Hepatic stellate cell (primary cell): ENCODE results near the gene VPS29.
"Not testable (repeated sequence)": the region's sequence is repeated elsewhere in the genome, so short reads cannot be mapped to it uniquely, and the experiment has no call there.

Source experiments
- DNase-seq: peaks from one replicate; pipeline ENCODE4 v3.0.0; 2011; ENCODE audit warnings: low spot score

VPS29 gene

DNA sequence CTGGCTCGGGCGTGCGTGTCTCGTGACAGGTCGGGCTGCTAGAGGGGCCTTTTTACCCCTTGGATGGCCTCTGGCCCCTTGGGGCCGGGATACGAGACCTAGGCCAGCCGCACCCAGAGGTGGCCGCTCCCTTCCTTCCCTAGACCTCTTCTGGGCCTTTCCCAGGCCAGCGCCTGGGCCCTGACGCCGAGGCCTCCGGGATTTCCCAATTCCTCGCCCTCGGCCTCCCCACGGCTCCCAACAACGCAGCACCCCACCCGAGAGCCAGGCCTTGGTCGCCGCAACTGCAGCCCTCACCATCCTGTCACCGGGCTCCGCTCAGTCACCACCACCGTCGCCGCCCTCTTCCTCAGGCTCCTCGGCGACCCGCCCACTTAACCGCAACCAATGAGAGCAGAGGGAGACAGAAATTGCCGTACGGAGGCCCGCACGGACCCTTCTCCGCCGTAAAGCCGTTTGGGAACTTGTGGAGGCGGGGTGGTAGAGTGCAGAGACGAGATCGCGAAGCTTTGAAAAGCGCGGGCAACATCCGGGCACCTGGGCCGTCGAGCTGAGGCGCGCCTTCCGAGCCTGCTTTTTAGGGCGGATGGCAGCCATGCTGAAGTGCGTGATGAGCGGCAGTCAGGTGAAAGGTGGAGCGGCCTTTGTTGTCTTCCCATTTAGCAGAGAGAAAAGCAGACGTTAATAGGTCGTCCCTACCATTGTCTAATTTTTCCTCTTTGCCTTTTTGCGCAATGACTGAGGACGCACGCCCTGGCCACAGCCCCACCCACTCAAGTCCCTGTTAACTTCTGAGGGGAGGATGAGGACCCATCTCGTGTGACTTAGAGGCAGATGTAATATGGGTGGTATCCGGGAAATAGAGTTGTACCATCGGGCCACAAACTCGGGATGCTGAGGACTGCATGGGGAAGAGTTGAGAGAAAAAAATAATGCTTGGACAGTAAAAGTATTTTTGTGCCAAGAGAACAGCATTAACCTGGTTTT lies at the start of gene VPS29, which contains the start of gene RAD9B:
Gene VPS29 (minus strand): TSS at position 360 of the 987 bp plus-strand sequence. CDS start 60 bp downstream, at position 300.
Gene RAD9B (plus strand): TSS at position 580 of the 987 bp plus-strand sequence. CDS start 7 bp downstream, at position 587.
- DNase-seq, result peak; percentile 95

DNA sequence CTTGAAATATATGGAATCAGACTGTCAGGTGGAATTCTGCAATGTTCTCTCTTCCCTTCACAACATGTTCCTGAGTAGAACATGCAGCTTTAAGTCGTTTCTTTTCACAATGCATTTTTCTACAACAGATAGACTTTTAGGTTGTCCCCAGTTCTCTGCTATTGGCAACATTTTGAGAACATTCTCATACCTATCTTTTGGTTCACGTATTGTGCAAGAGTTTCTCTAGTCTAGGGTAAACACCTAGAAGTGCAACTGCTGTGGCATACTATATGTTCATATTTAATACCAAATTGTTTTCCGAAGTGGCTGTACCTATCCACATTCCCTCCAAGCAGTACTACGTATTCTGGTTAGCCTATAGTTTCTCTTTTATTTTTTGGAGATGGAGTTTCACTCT lies 49.1 kb upstream of the VPS29 start:
- no peak for DNase-seq

DNA sequence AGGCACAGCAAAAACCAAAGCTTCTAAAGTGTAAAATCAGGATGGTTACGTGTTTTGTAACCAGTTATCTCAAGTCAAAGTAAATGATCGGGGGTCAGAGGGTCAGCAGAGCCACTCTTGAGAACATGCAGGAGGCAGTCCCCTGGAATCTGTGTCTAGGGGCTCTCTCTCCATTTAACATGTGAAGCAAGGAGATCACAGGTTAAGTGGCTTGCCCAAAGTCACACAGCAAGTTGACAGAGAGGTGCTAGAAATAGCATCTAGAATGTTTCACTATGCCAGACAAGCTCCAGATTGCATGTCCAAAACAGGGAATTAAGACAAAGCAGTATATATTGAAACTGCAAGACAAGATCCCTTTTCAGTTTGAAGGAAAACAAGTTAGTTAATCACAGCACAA lies 47.8 kb upstream of the VPS29 start:
- DNase-seq, result no peak

DNA sequence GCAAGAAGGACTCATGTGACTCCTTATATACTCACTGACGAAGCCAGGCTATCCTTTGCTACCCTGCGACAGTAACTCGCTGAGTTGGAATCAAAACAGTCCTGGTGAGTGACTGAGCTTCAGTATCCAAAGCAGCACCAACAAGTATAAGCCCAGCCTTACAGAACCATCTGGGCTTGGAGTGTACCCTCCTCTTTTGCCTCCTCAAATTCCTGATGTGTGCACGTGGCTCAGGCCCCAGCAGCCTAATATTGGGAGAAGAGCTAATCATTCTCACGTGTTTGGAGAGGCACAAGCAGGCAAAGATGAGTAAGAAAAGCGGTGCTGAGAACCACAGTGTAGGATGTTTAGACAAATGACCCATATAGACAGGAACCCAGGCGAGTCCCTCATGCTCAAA lies 46.8 kb upstream of the VPS29 start:
- no peak for DNase-seq

DNA sequence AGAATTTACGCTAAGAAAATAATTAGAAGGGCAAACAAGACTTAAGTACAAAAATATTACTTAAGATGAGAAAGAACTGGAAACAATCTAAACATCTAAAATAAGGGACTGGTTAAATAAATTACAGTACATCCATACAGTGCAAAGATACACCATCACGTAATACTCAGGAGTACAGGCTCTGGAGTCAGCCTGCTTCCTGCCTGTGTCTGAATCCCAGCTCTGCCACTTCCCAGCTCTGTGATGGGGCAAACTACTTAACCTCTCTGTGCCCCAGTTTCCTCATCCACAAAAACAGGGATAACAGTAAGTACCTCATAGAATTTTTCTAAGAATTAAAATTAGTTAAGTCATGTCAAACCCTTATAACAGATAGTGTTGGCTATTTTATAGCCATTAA lies 45.2 kb upstream of the VPS29 start:
- DNase-seq, result no peak

DNA sequence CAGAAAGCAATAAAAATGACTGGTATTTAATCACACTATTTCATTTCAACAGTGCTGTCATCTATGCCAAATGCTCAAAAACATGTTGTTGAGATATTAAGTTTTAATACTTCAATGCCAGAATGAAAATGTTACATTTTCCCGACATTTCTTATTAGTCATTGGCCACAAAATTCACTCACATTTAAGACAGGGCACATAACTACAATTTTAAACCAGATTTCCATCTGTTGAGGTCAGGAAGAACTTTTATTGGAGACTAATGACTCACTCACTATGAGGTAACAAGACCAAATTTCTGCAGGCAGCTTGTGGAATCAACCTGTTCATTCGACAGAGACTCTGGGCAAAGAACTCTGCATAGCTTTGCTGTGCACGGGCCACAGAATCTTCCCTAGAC lies 44.4 kb upstream of the VPS29 start:
- peak; percentile 60 for DNase-seq

DNA sequence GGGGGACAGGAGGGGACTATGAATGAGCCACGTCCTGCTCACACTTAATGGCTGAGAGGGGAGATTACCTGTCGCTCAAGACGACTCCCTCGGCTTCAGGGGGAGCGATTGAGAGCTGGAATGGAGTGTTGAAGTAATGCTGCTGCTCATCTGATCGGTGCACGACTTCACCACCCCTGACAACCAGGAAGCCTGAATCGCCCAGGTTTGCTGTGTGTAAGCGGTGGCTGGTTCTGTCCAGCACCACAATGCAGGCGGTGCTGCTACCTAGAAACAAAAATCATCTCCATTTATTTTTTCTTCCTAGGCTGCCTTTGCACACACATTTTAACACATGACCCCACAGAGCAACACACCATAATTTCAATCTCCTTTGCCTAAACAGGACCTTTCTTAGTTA lies 43.9 kb upstream of the VPS29 start:
- DNase-seq, result no peak

DNA sequence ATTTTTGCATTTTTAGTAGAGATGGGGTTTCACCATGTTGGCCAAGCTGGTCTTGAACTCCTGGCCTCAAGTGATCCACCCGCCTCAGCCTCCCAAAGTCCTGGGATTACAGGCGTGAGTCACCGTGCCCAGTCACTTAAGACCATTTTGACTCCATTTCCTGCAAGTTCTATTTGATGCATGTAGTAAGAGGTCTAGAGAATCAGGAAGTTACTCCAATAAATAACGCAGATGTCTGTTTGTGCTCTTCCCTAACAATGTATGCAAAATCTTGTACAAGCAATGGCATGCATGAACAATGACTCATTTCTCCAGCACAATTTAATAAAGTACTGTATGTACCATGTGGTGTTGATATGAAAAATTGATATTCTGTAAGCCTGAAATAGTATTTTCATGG lies 43.3 kb upstream of the VPS29 start:
- not testable (repeated sequence) for DNase-seq

DNA sequence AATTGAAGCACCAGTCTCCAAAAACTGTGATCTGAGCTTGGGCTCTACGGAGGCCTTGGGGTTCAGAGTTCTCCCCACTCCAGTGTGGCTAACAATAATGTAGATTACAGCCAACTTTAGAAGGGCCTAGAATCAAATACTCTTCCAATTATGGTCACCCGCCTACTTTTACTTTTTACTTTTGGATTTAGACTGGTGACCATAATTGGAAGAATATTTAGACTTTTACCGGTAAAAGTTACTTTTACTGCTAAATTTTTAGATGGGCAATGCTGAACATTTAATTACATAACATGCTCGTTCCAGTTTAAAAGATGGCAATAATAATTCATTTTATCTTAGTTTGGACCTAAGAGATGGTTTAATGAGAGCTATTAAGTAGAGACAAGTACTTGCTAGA lies 42.1 kb upstream of the VPS29 start:
- DNase-seq, result no peak

DNA sequence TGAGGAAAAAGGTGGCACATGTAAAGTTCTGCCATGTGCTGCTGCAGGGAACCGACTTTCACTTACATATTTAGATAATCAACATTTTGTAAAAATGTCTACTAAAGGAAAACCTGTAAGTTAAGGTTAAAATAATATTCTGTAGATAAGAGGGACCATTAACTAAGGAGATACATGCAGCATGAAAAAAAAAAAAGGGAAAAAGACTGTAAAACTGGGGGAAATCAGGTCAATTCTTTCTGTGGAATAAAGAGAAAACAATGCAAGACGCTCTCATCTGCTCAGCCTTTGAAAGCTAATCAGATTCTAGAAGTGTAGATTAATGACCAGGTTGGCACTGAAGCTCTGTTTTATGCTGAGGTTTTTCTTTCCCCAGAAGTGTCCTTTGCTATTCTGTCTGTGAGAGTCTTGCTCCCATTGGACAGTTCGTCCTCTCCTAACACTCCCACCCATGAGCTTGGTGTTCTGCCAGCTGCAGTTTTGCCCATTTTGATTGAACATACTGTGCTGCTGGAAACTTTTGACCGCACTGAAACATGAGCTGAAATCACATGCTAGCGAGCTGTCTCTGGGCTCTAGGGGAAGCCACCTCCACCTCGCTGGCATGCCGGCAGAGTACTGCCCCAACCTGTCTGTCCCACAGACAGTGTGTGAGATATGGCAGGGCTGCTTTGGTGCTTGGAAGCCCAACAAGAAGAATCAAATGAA lies 41.5 kb upstream of the VPS29 start:
- no peak for DNase-seq

DNA sequence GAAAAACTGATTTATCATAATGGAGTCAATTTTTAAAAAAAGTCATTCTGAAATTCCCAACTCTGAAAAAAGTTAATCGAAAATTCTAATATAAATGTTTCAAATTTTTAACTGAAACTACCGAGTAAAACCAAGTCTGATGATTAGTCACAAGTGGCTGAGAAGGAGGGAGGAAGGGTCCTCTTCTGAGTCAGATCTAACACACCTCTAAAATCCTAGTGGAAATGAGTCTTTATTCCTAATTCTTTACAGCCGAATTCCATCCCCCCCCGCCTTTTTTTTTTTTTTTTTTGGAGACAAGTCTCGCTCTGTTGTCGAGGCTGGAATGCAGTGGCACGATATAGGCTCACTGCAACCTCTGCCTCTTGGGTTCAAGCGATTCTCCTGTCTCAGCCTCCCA lies 38.1 kb upstream of the VPS29 start:
- no peak for DNase-seq

DNA sequence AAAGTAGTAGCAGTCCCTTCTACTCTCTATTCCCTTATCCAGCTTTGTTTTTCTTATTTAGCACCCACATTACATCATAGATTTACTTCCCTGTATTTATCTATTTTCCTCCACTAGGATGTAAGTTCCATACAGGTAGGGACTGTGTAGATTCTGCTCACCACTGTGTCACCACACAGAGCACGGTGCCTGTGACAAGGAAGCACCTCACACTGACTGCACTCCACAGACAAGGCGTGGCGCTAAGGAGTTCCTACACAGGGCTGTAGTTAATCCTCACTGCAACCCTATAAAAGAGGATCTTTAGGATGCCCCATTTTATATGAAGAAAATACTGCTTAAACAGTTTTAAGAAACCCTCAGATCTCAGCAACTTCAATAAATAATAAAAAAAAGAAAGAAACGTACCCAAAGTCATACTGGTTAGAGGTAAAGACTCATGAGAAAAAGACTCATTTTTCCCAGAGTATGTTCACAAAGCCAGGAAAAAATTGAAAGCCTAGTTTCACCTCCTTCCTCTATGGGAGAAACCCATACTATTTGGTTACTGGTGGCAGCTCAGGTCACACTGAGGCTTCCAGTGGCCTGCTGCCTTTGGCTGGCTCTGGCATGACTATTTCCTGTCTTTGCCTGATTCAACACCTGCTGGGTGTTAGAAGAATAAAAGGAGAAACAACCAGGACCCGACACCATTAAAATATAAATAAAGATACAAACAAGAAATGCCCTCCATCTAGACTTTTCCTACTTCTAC lies 37.1 kb upstream of the VPS29 start:
- DNase-seq, result no peak

DNA sequence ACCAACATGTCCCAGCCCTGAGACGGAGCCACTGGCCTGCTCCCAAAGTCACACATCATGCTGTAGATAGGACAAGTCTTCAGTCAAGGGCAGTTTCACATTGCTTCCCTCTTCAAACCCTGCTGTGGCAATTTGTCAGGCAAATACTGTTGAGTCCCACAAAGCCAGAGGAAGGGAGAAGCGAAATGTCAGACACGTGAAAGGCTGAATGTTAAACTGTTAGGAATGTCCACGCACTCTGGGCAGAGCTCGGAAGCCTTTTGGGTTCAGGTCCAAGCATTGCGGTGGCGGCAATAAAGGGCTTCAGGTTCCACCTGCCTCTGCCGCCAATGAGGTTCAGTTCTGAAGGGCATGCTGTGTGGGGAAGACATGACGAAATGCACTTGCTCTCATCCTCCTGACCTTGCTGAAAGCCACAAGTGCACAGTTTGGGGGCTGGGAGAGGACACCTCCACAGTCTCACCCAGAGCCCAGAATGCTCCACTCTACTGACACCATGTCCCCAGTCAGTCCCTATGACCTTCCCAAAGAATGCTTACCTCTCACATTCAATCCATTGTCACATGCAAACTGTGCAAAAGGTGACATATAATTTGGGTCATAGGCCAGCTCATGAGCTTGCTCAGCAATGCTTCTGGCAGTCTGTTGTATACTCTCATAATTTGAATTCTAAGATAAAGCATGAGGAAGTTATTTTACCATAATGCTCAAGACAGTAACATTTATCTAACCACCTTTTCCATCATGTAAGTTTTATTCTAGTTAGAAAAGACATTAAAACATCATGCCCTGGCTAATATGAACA lies 35.9 kb upstream of the VPS29 start:
- DNase-seq, result no peak

DNA sequence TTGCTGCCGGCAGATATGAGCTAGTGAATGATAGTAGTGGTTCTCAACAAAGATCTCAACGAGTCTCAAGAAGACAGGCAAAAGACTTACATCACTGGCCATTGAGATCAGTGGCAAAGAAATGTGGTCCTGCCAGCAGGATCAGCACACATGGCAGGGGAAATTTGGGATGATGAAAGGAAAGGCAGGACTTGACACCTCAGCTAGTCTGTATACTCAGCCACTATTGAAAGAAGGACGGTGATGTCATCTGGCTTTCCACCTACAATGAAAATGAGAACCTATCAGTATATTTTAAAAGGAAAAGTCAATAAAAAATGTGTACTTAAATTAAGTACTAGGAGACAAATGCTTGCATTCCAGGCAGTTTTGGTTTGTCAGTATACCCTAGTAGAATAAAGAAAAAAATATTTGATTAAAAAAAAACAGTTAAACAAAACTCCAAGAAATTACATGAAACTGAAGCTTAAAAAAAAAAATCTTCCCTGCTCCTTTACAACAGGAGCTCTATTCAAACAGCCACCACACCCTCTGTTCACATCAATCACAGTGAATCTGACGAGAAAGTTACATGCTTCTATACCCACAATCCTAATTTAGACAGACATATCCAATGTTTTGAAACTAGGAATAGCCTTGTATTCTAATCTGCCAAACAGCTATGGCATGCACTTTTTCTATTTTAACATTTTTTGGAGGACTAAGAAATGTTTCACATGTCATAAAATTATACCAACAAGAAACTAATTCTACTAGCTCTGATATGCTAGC lies 35.1 kb upstream of the VPS29 start:
- DNase-seq, result no peak

DNA sequence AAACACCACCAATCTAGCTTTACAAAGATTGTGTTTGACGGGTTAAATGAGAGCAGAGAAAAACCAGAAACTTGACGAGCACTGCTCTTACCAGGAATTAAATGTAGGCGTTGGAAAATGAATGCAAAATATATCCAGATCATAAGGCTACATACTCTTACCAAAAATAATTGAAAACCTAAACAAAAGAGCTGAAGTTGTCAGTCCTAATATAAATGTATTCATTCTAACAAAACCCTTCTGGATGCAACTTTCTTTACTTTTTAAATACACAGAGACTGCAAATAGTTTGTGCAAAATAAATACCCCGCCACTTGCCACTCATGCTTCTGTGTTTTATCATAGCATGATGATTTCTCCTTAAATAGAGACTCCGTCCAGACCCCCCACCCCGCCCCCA lies 32.9 kb upstream of the VPS29 start:
- DNase-seq, result no peak

DNA sequence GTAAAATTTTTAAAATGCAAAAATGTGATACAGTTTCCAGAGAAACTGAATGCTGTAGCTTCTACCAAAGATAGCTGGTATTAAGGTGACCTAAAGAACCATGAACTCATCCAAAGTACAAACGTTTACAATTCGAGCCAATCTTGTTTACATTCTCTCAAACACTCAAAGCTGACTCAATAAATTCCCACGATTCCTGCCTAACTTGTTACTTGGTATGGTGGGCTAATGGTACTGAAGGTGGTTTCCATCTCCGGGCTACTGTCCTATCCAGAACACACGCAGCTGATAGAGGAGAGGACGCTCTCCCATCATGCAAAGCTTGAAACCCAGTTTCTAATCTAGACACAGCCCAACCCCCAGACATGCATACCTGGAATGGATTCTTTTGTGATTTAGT lies 31.7 kb upstream of the VPS29 start:
- DNase-seq, result no peak

DNA sequence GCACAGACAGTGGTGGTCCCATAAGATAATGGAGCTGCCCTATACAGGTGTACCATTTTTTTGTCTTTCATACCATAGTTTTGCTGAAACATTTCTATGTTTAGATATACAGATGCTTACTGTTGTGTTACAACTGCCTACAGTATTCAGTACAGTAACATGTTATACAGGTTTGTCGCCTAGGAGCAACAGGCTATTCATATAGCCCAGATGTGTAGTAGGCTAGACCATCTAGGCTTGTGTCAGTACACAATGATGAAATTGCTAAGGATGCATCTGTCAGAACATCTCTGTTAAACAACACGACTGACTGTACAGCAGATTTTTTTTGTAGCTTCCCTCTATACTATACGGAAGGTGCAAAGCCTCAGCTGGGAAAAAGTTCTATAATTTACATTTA lies 30.7 kb upstream of the VPS29 start:
- no peak for DNase-seq

DNA sequence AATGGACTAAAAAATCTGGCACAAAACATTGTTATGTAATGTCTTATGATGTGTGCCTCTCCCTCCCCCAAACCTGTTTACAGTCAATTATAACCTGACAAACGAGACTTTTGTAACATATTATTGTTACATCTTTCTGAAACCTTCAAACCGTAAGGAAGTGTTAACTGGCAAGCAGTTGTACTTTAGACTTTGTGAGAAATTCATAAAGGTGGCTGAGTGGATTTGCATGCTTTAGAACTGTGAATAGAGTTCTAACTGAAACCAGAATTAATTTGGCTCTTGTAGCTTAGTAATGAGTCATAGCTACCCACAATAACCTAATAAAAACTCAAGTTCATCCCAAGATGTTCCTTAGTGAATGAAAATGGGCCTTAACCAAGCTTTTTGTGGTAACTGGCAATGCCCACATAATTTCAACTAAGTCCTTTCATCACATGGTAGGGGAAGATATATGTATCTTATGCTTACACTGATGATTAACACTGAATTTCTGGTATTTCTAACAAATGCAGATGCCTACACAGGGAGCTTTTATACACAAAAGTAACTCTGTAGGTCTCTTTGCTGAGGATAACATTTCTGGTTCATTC lies 29.9 kb upstream of the VPS29 start:
- no peak for DNase-seq

DNA sequence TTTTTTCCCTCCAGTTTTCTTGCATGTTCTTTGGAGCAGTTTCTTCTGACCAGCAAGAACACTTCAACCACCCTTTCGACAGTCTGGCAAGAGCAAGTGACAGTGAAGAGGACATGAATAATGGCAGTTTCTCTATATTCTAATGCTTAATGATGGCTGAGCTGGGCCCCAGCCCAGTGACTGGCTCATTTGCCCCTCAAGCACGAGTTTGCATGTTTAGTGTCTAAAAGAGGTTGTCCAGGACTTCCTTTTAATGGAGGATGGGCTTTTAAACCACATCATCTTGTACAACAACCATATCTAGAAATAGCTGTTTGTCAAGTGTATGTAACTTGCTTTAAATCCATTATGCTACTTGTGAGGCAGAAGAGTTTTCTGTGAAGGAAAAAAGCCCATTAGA lies 28.6 kb upstream of the VPS29 start:
- DNase-seq, result no peak

DNA sequence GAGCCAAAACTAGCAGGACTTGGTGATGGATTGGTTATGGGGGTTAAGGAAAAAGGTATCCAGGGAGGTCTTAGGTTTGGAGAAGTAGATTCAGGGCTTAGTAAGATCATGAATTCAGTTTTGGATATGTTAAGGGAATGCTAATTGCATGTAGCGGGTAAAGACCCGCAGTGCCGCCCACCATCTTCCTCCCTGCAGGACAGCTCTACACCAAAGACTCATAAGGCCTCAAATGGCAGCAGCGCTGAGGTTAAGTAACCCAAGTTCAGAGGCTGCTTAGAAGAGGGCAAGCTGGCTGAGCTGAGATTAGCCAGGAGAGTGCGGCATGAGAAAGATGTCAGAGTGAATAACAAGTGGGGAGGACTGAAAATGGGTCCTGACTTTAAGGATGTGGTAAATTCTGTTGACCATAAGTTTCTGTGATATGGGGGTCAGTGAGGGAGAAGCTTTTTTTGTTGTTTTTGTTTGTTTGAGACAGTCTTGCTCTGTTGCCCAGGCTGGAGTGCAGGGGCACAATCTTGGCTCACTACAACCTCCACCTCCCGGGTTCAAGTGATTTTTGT lies 26.4 kb upstream of the VPS29 start:
- DNase-seq, result no peak
